KMS-11 (cell line): ENCODE data around the gene CMTM7.
A peak's percentile ranks its signal among the peaks of the same experiment; 100 is the strongest.

Experiments
- H2AFZ ChIP-seq: fragments of 200-600 bp; sonication (generic); 2 replicates; pipeline ENCODE4 v1.6.1; 2016; ENCODE audit warnings: antibody characterized with exemption, mixed run types, low read depth
- H3K27ac ChIP-seq: fragments of 200-600 bp; sonication (generic); 2 replicates; pipeline ENCODE4 v1.6.1; 2016; ENCODE audit warnings: mild to moderate bottlenecking, mixed run types
- H3K27me3 ChIP-seq: fragments of 200-600 bp; sonication (generic); 2 replicates; pipeline ENCODE4 v1.6.1; 2017; ENCODE audit warnings: mild to moderate bottlenecking, low read depth, mixed run types, moderate library complexity; ENCODE audit not compliant: insufficient read depth
- H3K36me3 ChIP-seq: fragments of 200-600 bp; sonication (generic); 2 replicates; pipeline ENCODE4 v1.6.1; 2017; ENCODE audit warnings: mild to moderate bottlenecking, mixed run types; ENCODE audit not compliant: insufficient read depth
- H3K4me1 ChIP-seq: fragments of 200-600 bp; sonication (generic); 2 replicates; pipeline ENCODE4 v1.6.1; 2016; ENCODE audit warnings: mild to moderate bottlenecking, low read depth, mixed run types; ENCODE audit not compliant: poor library complexity, severe bottlenecking
- H3K4me2 ChIP-seq: fragments of 200-600 bp; sonication (generic); 2 replicates; pipeline ENCODE4 v1.7.0; 2016; ENCODE audit warnings: mild to moderate bottlenecking, mixed run types
- H3K4me3 ChIP-seq: fragments of 200-600 bp; sonication (generic); IDR thresholded peaks from 2 replicates; pipeline ENCODE4 v1.6.1; 2017; ENCODE audit warnings: low read depth, low read length, mixed read lengths; ENCODE audit not compliant: insufficient read depth
- H3K79me2 ChIP-seq: fragments of 200-600 bp; sonication (generic); 2 replicates; pipeline ENCODE4 v1.6.1; 2016; ENCODE audit warnings: low read depth, mixed run types; ENCODE audit not compliant: insufficient read depth
- H3K9ac ChIP-seq: fragments of 200-600 bp; sonication (generic); 2 replicates; pipeline ENCODE4 v1.6.1; 2016; ENCODE audit warnings: mild to moderate bottlenecking, mixed run types
- H4K20me1 ChIP-seq: fragments of 200-600 bp; sonication (generic); 2 replicates; pipeline ENCODE4 v1.6.1; 2016; ENCODE audit warnings: mild to moderate bottlenecking, mixed run types; ENCODE audit not compliant: insufficient read depth
- TF ChIP-seq, protein P1 (sequence below): fragments of 200-600 bp; sonication (generic); conservative IDR thresholded peaks from 2 replicates; pipeline ENCODE4 v1.6.1; 2017; ENCODE audit warnings: low read depth, mild to moderate bottlenecking, antibody characterized with exemption, low read length, moderate library complexity, mixed read lengths

CMTM7 gene

DNA sequence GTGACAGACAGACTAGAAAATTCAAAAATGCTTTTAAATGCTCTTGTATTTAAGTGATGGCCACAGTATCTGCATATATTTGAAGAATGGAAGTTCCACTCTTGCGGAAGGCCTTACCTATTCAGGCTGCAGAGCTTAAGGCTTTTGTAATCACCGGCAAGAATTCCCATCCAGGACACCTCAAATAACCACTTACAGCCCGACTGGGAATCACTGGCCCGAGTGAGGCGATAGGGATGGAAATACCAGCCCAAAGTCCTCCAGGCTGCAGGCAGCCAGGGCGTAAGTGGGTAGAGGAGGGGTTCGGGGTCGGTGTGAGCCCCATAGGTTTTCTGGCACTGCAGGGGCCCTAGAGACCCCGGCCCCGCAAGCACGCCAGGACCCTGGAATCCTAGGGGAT is 9.5 kb downstream of the CMTM7 start:
- no peak overlapping the region for H3K4me3 ChIP-seq
- peak overlapping the region; percentile 70; the same call in 1 of the 2 replicates for H3K27ac ChIP-seq
- peaks cover 50% of the 10 kb centered on the region for H3K4me1 ChIP-seq
- peak overlapping the region; percentile 4; the same call in 1 of the 2 replicates for H2AFZ ChIP-seq
- no peaks in the 10 kb centered on the region; the same call in 1 of the 2 replicates for H4K20me1 ChIP-seq
- TF ChIP-seq, protein P1, sequence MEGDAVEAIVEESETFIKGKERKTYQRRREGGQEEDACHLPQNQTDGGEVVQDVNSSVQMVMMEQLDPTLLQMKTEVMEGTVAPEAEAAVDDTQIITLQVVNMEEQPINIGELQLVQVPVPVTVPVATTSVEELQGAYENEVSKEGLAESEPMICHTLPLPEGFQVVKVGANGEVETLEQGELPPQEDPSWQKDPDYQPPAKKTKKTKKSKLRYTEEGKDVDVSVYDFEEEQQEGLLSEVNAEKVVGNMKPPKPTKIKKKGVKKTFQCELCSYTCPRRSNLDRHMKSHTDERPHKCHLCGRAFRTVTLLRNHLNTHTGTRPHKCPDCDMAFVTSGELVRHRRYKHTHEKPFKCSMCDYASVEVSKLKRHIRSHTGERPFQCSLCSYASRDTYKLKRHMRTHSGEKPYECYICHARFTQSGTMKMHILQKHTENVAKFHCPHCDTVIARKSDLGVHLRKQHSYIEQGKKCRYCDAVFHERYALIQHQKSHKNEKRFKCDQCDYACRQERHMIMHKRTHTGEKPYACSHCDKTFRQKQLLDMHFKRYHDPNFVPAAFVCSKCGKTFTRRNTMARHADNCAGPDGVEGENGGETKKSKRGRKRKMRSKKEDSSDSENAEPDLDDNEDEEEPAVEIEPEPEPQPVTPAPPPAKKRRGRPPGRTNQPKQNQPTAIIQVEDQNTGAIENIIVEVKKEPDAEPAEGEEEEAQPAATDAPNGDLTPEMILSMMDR = no peak
- H3K27me3 ChIP-seq = no peaks in the 10 kb centered on the region
- no peaks in the 10 kb centered on the region for H3K36me3 ChIP-seq
- peak overlapping the region; percentile 29; the same call in 1 of the 2 replicates for H3K4me2 ChIP-seq
- H3K79me2 ChIP-seq = peaks cover 80% of the 10 kb centered on the region
- peak overlapping the region; percentile 55; the same call in 1 of the 2 replicates for H3K9ac ChIP-seq

DNA sequence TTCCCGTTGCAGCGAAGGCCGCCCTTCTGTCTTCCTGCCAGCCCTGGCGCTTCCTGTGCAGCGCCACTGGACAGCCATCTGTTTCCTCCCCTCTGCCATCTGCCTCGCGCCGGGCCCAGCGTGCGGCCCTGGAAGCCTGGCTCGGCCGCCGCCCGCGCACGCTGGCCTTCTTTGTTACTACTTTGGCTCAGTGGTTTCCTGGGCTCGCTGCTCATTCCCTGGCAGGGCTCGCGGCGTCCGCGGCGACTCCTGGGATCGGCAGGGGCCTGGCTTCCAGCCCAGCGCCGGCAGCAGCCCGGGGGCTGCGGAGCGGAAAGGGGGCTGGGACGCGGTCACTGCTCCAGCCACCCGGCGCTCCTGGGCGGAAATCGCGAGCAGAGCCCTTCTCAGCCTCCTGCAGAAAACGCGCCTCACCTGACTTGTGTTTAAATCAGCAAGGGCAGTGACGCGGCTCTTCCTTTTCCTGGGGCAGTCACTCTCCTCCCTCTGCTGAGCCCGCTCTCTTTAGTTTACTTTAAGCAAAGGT is 10.0 kb downstream of the CMTM7 start:
- Histone ChIP-seq H3K27ac (peak overlapping the region; percentile 70), H3K36me3 (no peaks in the 10 kb centered on the region), H3K4me2 (peak overlapping the region; percentile 38; the same call in 1 of the 2 replicates), H4K20me1 (no peaks in the 10 kb centered on the region; the same call in 1 of the 2 replicates), H3K4me3 (no peak overlapping the region), H3K79me2 (peaks cover 78% of the 10 kb centered on the region), H3K4me1 (peaks cover 50% of the 10 kb centered on the region), H2AFZ (peak overlapping the region; percentile 4; the same call in 1 of the 2 replicates), H3K27me3 (no peaks in the 10 kb centered on the region), H3K9ac (peak overlapping the region; percentile 55)
- TF ChIP-seq, protein P1 = no peak

DNA sequence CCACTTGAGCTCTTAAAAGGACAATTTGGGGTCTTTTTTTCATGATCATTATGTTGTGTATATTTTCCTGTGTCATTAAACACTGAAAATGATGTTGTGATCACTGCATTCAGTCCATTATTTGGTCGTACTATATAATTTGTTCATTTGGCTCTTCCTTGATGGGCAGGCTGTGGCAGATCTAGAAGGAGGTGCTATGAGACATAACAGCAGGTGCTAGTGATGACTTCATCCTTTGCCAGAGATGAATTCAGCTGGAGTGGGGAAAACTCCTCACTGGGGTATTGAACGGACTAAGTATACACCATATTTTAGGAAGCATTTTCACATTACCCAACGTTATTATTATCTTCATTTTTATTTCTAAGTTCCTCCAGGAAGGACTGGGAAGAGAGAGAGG is 12.0 kb downstream of the CMTM7 start:
- no peak overlapping the region for H3K9ac ChIP-seq
- H3K36me3 ChIP-seq = no peaks in the 10 kb centered on the region
- H3K27me3 ChIP-seq = no peaks in the 10 kb centered on the region
- TF ChIP-seq, protein P1 = no peak
- H3K4me2 ChIP-seq = no peak overlapping the region
- no peak overlapping the region for H2AFZ ChIP-seq
- peaks cover 73% of the 10 kb centered on the region for H3K79me2 ChIP-seq
- peaks cover 43% of the 10 kb centered on the region for H3K4me1 ChIP-seq
- H4K20me1 ChIP-seq = no peaks in the 10 kb centered on the region
- no peak overlapping the region for H3K4me3 ChIP-seq
- H3K27ac ChIP-seq = no peak overlapping the region

DNA sequence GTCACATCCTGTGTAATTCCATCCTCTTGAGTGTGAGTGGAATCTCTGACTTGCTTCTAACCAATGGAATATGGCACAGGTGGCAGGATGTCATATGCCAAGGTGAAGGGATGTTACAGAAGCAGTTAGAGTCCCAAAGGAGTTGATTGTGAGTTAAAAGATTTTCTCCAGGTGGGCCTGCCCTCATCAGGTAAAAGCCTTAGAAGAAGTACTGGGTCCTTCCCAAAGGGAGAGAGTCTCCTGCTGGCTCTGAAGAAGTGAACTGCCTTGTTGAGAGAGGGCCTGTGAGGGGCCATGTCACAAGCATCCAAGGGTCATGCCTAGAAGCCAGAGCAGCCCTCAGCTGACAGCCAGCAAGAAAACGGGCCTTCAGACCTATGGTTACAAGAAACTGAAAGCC is 13.1 kb downstream of the CMTM7 start:
- H3K27ac ChIP-seq = no peak overlapping the region
- H4K20me1 ChIP-seq = no peaks in the 10 kb centered on the region
- H3K4me1 ChIP-seq = peaks cover 33% of the 10 kb centered on the region
- peaks cover 64% of the 10 kb centered on the region for H3K79me2 ChIP-seq
- no peak overlapping the region for H3K9ac ChIP-seq
- TF ChIP-seq, protein P1 = no peak
- no peaks in the 10 kb centered on the region for H3K27me3 ChIP-seq
- no peak overlapping the region for H3K4me3 ChIP-seq
- no peak overlapping the region for H3K4me2 ChIP-seq
- no peaks in the 10 kb centered on the region for H3K36me3 ChIP-seq
- no peak overlapping the region for H2AFZ ChIP-seq
